Measurements from ENCODE around the gene EEIG2.

DNA sequence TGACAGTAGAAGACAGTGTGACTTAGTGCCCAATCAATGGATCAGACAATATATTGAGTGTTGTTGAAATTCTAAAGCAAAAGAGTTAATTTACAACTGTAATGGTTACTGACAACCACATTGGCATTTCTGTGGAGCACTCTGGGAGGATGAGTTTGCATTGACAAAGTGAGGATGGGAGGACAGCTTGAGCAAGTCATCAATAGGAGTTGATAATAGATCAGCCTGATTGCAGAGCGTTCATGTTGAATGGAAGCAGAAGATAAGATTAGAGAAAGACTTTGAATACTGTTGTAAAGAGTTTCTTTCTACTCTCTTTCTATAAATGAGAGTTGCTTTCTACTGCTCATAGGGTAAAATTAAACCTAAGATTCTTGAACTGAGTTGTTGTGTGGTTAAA, 3.9 kb downstream of the EEIG2 start:
- TF ChIP-seq, protein P1, sequence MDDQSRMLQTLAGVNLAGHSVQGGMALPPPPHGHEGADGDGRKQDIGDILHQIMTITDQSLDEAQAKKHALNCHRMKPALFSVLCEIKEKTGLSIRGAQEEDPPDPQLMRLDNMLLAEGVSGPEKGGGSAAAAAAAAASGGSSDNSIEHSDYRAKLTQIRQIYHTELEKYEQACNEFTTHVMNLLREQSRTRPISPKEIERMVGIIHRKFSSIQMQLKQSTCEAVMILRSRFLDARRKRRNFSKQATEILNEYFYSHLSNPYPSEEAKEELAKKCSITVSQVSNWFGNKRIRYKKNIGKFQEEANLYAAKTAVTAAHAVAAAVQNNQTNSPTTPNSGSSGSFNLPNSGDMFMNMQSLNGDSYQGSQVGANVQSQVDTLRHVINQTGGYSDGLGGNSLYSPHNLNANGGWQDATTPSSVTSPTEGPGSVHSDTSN (IDR thresholded peaks at IDR 0.05): no peak
- TF ChIP-seq POLR2AphosphoS5 (IDR thresholded peaks at IDR 0.05; ENCODE audit: low read depth, low read length): no peak
- TF ChIP-seq, protein P2, sequence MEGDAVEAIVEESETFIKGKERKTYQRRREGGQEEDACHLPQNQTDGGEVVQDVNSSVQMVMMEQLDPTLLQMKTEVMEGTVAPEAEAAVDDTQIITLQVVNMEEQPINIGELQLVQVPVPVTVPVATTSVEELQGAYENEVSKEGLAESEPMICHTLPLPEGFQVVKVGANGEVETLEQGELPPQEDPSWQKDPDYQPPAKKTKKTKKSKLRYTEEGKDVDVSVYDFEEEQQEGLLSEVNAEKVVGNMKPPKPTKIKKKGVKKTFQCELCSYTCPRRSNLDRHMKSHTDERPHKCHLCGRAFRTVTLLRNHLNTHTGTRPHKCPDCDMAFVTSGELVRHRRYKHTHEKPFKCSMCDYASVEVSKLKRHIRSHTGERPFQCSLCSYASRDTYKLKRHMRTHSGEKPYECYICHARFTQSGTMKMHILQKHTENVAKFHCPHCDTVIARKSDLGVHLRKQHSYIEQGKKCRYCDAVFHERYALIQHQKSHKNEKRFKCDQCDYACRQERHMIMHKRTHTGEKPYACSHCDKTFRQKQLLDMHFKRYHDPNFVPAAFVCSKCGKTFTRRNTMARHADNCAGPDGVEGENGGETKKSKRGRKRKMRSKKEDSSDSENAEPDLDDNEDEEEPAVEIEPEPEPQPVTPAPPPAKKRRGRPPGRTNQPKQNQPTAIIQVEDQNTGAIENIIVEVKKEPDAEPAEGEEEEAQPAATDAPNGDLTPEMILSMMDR (IDR thresholded peaks at IDR 0.05): no peak

All from SK-N-SH (cell line).